Measurements from ENCODE around the gene KCNH1.

DNA sequence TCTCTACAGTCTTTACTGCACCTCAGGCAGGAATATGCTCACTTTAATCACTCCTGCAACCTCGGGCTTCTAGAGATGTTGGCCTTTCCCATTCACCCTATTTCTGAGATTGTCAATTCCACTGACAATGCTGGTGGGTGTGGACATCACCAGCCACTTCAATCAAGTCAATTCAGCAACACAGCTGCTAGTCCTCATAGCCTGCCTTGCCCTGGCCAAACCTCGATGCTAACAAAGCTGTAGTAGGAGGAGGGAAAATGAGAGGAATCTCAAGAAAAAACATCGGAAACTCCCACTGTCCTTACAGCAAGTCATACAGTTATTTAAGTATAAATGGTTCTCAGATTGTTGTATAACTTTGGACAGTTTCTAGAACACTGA, 155.0 kb downstream of the KCNH1 start:
- TF ChIP-seq, protein P1, sequence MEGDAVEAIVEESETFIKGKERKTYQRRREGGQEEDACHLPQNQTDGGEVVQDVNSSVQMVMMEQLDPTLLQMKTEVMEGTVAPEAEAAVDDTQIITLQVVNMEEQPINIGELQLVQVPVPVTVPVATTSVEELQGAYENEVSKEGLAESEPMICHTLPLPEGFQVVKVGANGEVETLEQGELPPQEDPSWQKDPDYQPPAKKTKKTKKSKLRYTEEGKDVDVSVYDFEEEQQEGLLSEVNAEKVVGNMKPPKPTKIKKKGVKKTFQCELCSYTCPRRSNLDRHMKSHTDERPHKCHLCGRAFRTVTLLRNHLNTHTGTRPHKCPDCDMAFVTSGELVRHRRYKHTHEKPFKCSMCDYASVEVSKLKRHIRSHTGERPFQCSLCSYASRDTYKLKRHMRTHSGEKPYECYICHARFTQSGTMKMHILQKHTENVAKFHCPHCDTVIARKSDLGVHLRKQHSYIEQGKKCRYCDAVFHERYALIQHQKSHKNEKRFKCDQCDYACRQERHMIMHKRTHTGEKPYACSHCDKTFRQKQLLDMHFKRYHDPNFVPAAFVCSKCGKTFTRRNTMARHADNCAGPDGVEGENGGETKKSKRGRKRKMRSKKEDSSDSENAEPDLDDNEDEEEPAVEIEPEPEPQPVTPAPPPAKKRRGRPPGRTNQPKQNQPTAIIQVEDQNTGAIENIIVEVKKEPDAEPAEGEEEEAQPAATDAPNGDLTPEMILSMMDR (IDR thresholded peaks at IDR 0.05 in 4 of 5, conservative IDR thresholded peaks at IDR 0.05 in 1 of 5) = no peak
- no peak for TF ChIP-seq POLR2A (IDR thresholded peaks at IDR 0.05)
